GM21619 (cell line): ENCODE measurements around the gene TBL1X.

Experiments used
- ATAC-seq: cut with Tn5 transposase; IDR thresholded peaks from one replicate; pipeline ENCODE4 v1.9.1; 2021; ENCODE audit not compliant: unreplicated experiment

TBL1X gene

DNA sequence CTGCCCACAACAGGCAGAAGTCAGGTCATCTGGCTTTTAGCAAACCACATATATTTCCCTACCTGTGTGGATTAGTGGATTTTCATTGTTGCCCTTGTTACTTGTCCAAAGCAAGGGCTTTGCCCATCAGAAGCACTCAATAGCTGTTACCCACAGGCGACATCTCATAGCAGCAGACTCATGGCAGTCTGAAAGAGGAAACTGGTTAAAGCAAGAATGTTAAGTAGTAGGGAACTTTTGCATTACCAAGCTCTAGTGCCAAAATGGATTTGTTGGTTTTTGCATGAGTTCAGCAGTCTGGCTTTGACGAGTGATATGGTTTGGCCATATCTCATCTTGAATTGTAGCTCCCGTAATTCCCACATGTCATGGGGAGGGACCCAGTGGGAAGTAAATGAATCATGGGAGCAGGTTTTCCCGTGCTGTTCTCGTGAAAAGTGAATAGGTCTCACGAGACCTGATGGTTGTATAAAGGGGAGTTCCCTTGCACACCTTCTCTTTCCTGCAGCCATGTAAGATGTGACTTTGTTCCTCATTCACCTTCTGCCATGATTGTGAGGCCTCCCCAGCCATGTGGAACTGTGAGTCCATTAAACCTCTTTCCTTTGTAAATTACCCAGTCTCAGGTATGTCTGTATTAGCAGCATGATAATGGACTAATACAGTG lies 192.9 kb downstream of the TBL1X start:
- ATAC-seq: no peak

DNA sequence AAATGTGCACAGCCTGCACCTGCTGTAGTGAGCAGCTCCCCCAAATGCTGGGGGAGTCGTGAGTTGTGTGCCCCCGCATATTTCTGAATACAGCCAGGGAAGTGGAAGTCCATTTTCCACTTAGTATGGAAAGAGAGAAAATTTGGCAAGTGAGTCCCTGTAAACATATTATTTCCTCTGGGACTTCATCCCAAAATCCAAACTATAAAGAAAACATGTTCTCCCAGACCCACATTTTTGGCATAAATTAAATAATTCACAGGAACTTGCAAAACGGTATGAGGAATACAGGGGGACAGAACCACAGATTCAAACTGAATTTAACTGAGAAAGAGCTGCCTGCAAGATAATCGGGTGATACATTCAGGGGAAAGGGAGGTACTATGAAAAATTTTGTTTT lies 193.6 kb downstream of the TBL1X start:
- no peak for ATAC-seq

DNA sequence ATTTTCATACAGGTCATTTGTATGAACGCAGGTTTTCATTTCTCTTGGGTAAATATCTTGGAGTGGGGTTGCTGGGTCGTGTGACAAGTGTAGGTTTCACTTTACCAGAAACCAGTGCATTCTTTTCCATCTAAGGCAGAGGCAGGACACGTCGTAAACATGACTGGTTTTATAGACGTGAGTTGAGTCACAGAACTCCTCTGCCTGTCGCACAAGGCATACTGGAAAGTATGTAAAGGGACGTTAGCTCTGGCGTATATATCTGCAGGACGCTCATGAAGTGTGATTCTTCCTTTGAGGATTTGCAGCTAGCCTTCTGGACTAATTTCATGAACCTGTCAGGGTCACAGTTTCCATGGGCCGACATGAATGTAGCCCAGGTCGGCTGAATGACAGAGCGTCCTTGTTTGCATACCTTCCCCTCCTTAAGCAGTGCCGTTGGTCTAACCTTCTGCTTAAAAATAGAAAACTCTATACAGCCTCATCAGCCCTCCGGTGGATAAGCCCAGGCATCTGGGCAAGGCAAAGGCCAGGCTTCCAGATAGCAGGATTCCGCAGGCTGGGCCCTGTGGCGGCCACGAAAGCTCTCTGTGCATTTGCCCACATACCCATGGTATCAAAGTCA lies 194.8 kb downstream of the TBL1X start:
- no peak for ATAC-seq

GRCh38 chrX:9662148-9662547 lies 197.3 kb downstream of the TBL1X start:
- ATAC-seq: no peak

DNA sequence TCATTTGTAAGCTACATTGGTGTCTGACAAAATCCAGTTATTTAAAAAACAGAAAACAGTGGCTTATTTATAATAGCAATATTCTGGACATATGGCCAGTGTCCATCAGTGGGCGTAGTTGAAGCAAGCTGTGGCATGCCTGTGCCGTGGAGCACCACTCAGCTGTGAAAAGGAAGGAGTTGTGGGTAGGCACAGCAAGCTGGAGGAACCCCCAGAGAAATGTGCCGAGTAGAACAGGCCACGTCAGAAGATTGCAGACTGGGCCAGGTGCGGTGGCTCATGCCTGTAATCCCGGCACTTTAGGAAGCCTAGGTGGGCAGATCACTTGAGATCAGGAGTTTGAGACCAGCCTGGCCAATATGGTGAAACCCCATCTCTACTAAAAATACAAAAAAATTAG lies 198.4 kb downstream of the TBL1X start:
- no peak for ATAC-seq

GRCh38 chrX:9664224-9664623 lies 199.4 kb downstream of the TBL1X start:
- ATAC-seq: no peak

GRCh38 chrX:9665113-9665512 lies 200.3 kb downstream of the TBL1X start:
- no peak for ATAC-seq

- no peak for ATAC-seq
These were observed 203.7 kb downstream of the TBL1X start for GRCh38 chrX:9668537-9668936.

DNA sequence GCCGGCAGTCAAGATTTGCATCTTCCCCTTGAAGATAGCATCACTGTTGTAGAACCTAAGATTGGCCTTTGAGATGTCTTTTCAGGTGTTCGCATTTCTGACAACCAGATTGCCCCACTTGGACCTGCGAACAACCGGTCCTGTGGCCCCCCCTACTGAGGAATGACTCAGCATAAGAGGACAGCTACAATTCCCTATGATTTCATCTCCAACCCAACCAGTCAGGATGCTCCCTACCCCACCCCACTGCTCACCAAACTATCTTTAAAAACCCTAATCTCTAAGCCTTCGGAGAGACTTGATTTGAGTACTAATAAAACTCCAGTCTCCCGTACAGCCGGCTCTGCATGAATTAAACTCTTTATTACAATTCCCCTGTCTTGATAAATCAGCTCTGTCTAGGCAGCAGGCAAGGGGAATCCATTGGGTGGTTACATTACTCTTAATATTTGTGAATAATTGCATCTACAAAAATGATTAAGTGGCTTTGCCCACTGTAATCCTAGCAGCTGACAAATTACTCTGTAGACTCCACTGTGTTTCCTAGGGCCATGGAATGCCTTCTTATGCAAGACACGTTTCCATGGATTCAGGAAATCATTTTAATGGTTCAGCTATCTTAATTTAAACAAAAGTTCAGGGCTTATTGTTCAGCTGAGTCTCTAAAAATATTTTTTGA lies 205.4 kb downstream of the TBL1X start:
- no peak for ATAC-seq

DNA sequence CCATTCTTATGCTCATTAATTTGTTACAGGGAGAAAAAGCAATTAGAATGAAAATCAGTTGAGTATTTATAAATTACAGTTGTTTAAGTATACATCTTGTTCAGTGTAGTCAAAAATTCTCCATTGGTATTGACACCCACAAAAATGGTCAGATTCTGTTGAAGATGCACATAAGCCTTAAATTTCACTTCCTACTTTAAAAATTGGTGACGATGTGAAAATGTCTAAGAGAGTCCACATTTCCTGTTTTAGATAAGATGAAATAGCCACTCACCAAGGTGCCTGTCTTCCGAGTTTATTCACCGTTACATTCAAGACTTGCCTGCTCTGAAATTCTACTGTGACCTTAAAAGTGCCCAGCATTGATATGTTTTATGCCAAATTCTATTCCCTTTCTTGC lies 207.1 kb downstream of the TBL1X start:
- no peak for ATAC-seq

DNA sequence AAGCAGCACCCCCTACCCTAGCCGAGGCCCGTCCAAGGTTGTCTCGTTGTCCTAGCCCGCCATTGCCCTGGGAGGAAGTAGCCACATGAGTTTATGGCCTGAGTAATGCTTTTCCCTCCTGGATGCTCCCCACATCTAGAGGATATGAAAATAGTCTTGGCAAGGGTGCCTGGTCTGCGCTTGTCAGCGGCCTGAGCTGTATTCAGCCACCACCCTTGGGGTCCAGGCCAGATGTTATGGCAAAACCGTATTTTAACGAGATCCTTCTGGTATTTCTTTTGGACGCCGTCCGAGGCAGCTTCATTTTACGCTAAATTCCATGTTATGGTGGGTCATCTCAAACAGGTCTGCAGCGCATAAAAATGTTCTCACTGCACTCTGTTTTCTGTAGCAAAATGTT lies 211.4 kb downstream of the TBL1X start:
- no peak for ATAC-seq

DNA sequence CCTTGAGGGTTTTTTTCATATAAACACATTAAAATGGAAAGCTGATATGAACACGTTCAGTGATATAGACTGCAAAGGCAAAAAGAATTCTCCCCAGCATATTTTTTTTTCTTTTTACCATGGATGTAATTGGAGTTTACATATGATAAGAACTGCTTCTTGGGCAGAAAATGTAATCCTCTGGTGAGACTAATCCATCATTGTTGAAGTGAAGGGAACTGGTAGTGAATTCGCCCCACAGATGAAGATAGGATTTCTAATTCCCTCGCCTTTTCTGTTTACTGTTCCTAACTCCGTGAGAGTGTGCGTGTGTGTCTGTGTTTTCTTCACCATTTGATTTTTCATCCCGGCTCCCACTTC lies 211.9 kb downstream of the TBL1X start:
- no peak for ATAC-seq

GRCh38 chrX:9677098-9677739 lies 212.4 kb downstream of the TBL1X start:
- peak; percentile 97 for ATAC-seq

GRCh38 chrX:9678215-9678965 lies 213.5 kb downstream of the TBL1X start:
- no peak for ATAC-seq

GRCh38 chrX:9681011-9681410 lies 216.2 kb downstream of the TBL1X start:
- ATAC-seq: no peak

DNA sequence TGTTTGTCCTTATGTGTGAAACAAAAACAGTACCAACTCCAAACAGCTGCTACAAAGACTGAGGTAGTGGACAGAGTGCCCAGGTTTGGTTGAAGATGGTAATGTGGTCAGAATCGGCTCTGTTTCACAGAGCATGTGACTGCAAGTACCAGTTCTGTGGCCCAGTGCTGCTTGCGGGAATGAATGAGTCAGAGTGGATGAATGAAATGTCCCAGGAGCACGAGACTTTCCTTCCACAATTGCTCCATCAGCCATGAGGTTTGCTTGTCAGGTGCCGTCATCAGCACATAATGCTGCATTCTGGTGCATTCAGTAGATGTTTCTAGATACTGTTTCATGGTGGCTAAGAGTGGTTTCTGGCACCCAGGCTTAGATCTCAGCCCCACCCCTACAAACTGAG lies 216.6 kb downstream of the TBL1X start:
- ATAC-seq: no peak

- ATAC-seq: no peak
These were observed 217.6 kb downstream of the TBL1X start for GRCh38 chrX:9682456-9682855.

GRCh38 chrX:9682861-9683260 lies 218.0 kb downstream of the TBL1X start:
- ATAC-seq: no peak

GRCh38 chrX:9683350-9683749 lies 218.5 kb downstream of the TBL1X start:
- no peak for ATAC-seq

- no peak for ATAC-seq
These were observed 223.0 kb downstream of the TBL1X start for GRCh38 chrX:9687899-9688298.

- ATAC-seq: no peak
These were observed 224.0 kb downstream of the TBL1X start for GRCh38 chrX:9688833-9689232.
